A549 (cell line): ENCODE results near the gene AGRN. TPM values are rescaled to one million over a fixed set of nuclear protein-coding genes. Genes with fewer than 3 reads are reported as not detected.

Experiments
- ATAC-seq, 2 experiments: fragments of 200-7000 bp in 1 of 2; fragments of >200 bp in 1 of 2; cut with Nextera tagmentation in 1 of 2; cut with Tn5 transposase in 1 of 2; 3 replicates each; pipeline versions ENCODE4 v1.8.0 to v1.9.1; 2018 to 2020; ENCODE audit warnings: mild to moderate bottlenecking in 1 of 2, moderate library complexity in 1 of 2
- CTCF ChIA-PET: fragments of 300-600 bp; sonication (Branson Sonifier 250); formaldehyde crosslinking; extraction: SDS; loops from one replicate; lab custom pipeline; 2021; ENCODE audit warnings: antibody characterized with exemption, inconsistent platforms; lab: Yijun Ruan, JAX
- POLR2A ChIA-PET: fragments of 350-600 bp; formaldehyde crosslinking; extraction: SDS; loops from one replicate; lab custom pipeline; 2021; ENCODE audit warnings: antibody characterized with exemption, inconsistent platforms; lab: Yijun Ruan, JAX
- DNase-seq, 2 experiments: peaks; one replicate each; pipeline versions ENCODE4 v3.0.0 to v3.0.0-alpha.2; 2011 to 2016; ENCODE audit warnings: low read depth in 1 of 2, low spot score in 1 of 2
- FAIRE-seq: peaks from 2 replicates; lab custom pipeline; 2011; peaks lifted over from hg19 to GRCh38; lab: Jason Lieb, UNC
- H3K27ac ChIP-seq, 2 experiments: fragments of >200 bp; sonication (Bioruptor Twin); formaldehyde crosslinking; 3 replicates each; pipeline ENCODE4 v1.5.1; 2016 to 2017
- H3K4me1 ChIP-seq: fragments of >200 bp; sonication (Bioruptor Twin); formaldehyde crosslinking; 3 replicates; pipeline ENCODE4 v1.6.1; 2016
- H3K4me2 ChIP-seq: fragments of >200 bp; sonication (Bioruptor Twin); formaldehyde crosslinking; 3 replicates; pipeline ENCODE4 v1.6.1; 2016
- H3K4me3 ChIP-seq: fragments of >200 bp; sonication (Bioruptor Twin); formaldehyde crosslinking; 3 replicates; pipeline ENCODE4 v1.5.1; 2016
- H3K9me3 ChIP-seq: fragments of >200 bp; sonication (Bioruptor Twin); formaldehyde crosslinking; 3 replicates; pipeline ENCODE4 v1.6.1; 2016
- ATOH8 ChIP-seq: fragments of 250-450 bp; sonication (Bioruptor Pico); IDR thresholded peaks from 2 replicates; pipeline ENCODE4 v1.5.0; 2020; ENCODE audit warnings: low read depth, mild to moderate bottlenecking, moderate library complexity
- CBX2 ChIP-seq: fragments of 200-600 bp; sonication (generic); IDR thresholded peaks from 2 replicates; pipeline ENCODE4 v1.6.1; 2016; ENCODE audit warnings: low read depth, mild to moderate bottlenecking, borderline replicate concordance
- CHD2 ChIP-seq: fragments of 150-350 bp; IDR thresholded peaks from 2 replicates; pipeline ENCODE4 v1.6.1; 2014; ENCODE audit warnings: low read length; ENCODE audit not compliant: partially characterized antibody
- CTCF ChIP-seq: fragments of >200 bp; sonication (Bioruptor Twin); formaldehyde crosslinking; IDR thresholded peaks from 3 replicates; pipeline ENCODE4 v1.5.1; 2016
- E2F6 ChIP-seq: IDR thresholded peaks from 2 replicates; pipeline ENCODE4 v1.6.1; 2012; ENCODE audit warnings: low read depth, borderline replicate concordance
- EHMT2 ChIP-seq: fragments of 200-600 bp; sonication (generic); IDR thresholded peaks from 2 replicates; pipeline ENCODE4 v1.6.1; 2016; ENCODE audit warnings: antibody characterized with exemption, low read depth, mild to moderate bottlenecking, moderate library complexity
- EP300 ChIP-seq, 2 experiments: fragments of >200 bp; sonication (Bioruptor Twin); formaldehyde crosslinking; IDR thresholded peaks; 2 replicates in 1 of 2; 3 replicates in 1 of 2; pipeline ENCODE4 v1.6.1; 2016 to 2017
- FOSL2 ChIP-seq, 2 experiments: fragments of 450-650 bp in 1 of 2; fragments of >200 bp in 1 of 2; sonication (Bioruptor Twin) in 1 of 2; formaldehyde crosslinking; IDR thresholded peaks; 2 replicates each; pipeline versions ENCODE4 v1.5.0 to v1.6.1; 2016 to 2020; ENCODE audit warnings: mild to moderate bottlenecking in 1 of 2, moderate library complexity in 1 of 2
- FOXS1 ChIP-seq: fragments of 250-450 bp; sonication (Bioruptor Pico); IDR thresholded peaks from 2 replicates; pipeline ENCODE4 v1.5.0; 2020; ENCODE audit warnings: mild to moderate bottlenecking, moderate library complexity
- HDAC2 ChIP-seq: fragments of 200-600 bp; sonication (generic); IDR thresholded peaks from 2 replicates; pipeline ENCODE4 v1.6.1; 2016
- HOXB13 ChIP-seq: fragments of 250-450 bp; sonication (Bioruptor Pico); IDR thresholded peaks from 2 replicates; pipeline ENCODE4 v1.5.0; 2020; ENCODE audit warnings: low read depth, mild to moderate bottlenecking, moderate library complexity
- HOXB5 ChIP-seq: fragments of 250-450 bp; sonication (Bioruptor Pico); IDR thresholded peaks from 2 replicates; pipeline ENCODE4 v1.5.0; 2020; ENCODE audit warnings: mild to moderate bottlenecking, moderate library complexity
- JUN ChIP-seq, 2 experiments: fragments of >200 bp; sonication (Bioruptor Twin); formaldehyde crosslinking; IDR thresholded peaks; 2 replicates in 1 of 2; 3 replicates in 1 of 2; pipeline ENCODE4 v1.6.1; 2016 to 2017
- KDM1A ChIP-seq: fragments of 200-600 bp; sonication (generic); IDR thresholded peaks from 2 replicates; pipeline ENCODE4 v1.6.1; 2016; ENCODE audit warnings: low read depth, mild to moderate bottlenecking
- KDM5A ChIP-seq: fragments of 200-600 bp; sonication (generic); IDR thresholded peaks from 2 replicates; pipeline ENCODE4 v1.6.1; 2016; ENCODE audit warnings: antibody characterized with exemption, mild to moderate bottlenecking
- NFE2L2 ChIP-seq: fragments of 150-350 bp; conservative IDR thresholded peaks from 2 replicates; pipeline ENCODE4 v1.6.1; 2014; ENCODE audit warnings: low read length
- PBX3 ChIP-seq: IDR thresholded peaks from 2 replicates; pipeline ENCODE4 v1.6.1; 2012
- POLR2A ChIP-seq: IDR thresholded peaks from 2 replicates; pipeline ENCODE4 v1.6.1; 2012; ENCODE audit warnings: mild to moderate bottlenecking, low read length
- POLR2AphosphoS2 ChIP-seq: conservative IDR thresholded peaks from 2 replicates; pipeline ENCODE4 v1.6.1; 2012; ENCODE audit warnings: low read length, improper control_type of control experiment, inconsistent platforms
- RAD21 ChIP-seq, 2 experiments: fragments of >200 bp in 1 of 2; sonication (Bioruptor Twin) in 1 of 2; formaldehyde crosslinking in 1 of 2; IDR thresholded peaks in 1 of 2; conservative IDR thresholded peaks in 1 of 2; 2 replicates in 1 of 2; 3 replicates in 1 of 2; pipeline ENCODE4 v1.6.1; 2012 to 2018; ENCODE audit warnings: inconsistent platforms in 1 of 2
- RARB ChIP-seq: fragments of 250-450 bp; sonication (Bioruptor Pico); IDR thresholded peaks from 2 replicates; pipeline ENCODE4 v1.8.0; 2021; ENCODE audit warnings: mild to moderate bottlenecking, moderate library complexity
- RNF2 ChIP-seq: fragments of 200-600 bp; sonication (generic); IDR thresholded peaks from 2 replicates; pipeline ENCODE4 v1.6.1; 2016; ENCODE audit warnings: low read depth, mild to moderate bottlenecking, antibody characterized with exemption, moderate library complexity, borderline replicate concordance
- SMC3 ChIP-seq: fragments of >200 bp; sonication (Bioruptor Twin); formaldehyde crosslinking; IDR thresholded peaks from 3 replicates; pipeline ENCODE4 v1.6.1; 2018; ENCODE audit warnings: inconsistent platforms
- TFCP2L1 ChIP-seq: fragments of 250-450 bp; sonication (Bioruptor Pico); IDR thresholded peaks from 2 replicates; pipeline ENCODE4 v1.5.0; 2021; ENCODE audit warnings: mild to moderate bottlenecking
- TP53 ChIP-seq: fragments of 250-450 bp; sonication (Bioruptor Pico); IDR thresholded peaks from 2 replicates; pipeline ENCODE4 v1.5.0; 2021; ENCODE audit warnings: mild to moderate bottlenecking, moderate library complexity
- USF2 ChIP-seq: fragments of 450-650 bp; IDR thresholded peaks from 2 replicates; pipeline ENCODE4 v1.6.1; 2014; ENCODE audit warnings: antibody characterized with exemption
- ZC3H11A ChIP-seq: fragments of 450-650 bp; IDR thresholded peaks from 2 replicates; pipeline ENCODE4 v1.6.1; 2014; ENCODE audit warnings: antibody characterized with exemption, mild to moderate bottlenecking
- ZFP36 ChIP-seq: fragments of 450-650 bp; IDR thresholded peaks from 2 replicates; pipeline ENCODE4 v1.6.1; 2014; ENCODE audit warnings: borderline replicate concordance; ENCODE audit not compliant: partially characterized antibody
- WGBS: methylation state at CpG from one replicate; pipeline ENCODE4 v1.1.6; 2017; ENCODE audit errors: missing lambda C conversion rate; 5-methylcytosine and 5-hydroxymethylcytosine counted together
- polyA plus RNA-seq, 4 experiments: library from polyadenylated mRNA; depleted of rRNA in 3 of 4; stranded (reverse); fragments of >200 nt; fragmentation: RNase III in 1 of 4; extraction: RNeasy Plus Mini Kit Qiagen cat#74134 plus additional on column Dnase treatment in 1 of 4; gene quantifications; 2 replicates in 3 of 4; 3 replicates in 1 of 4; pipeline ENCODE4 v1.2.3, GENCODE V29; 2011 to 2017

AGRN gene
- polyA plus RNA-seq, 2 of the 4 experiments (the other 2 are of a cell fraction), result 23.9 to 90.9 TPM

- H3K27ac ChIP-seq, result peak overlapping the region; percentile 76 to 88
- peak overlapping the region; percentile 96 for H3K4me2 ChIP-seq
- CTCF ChIA-PET, result interaction anchor here (1.3 to 3.0 kb wide), 4 partner anchors 10 to 89 kb away, joined by 3 to 11 read pairs (median 4); partner anchors contain the start of gene PERM1
- H3K4me1 ChIP-seq, result peaks cover 33% of the 10 kb centered on the region
- TF ChIP-seq EHMT2 (no peak), KDM5A (no peak), USF2 (no peak), CHD2 (no peak), RARB (CRISPR knock-in tag) (no peak), CBX2 (no peak), PBX3 (no peak), HOXB5 (CRISPR knock-in tag) (no peak), RAD21 (conservative IDR thresholded peaks at IDR 0.05 in 1 of 2, IDR thresholded peaks at IDR 0.05 in 1 of 2) (no peak), RNF2 (no peak), TP53 (CRISPR knock-in tag) (no peak)
- TF ChIP-seq, all 56 proteins: peak for 0
- POLR2A ChIA-PET, result interaction anchor here (1.1 to 1.2 kb wide), 3 partner anchors 10 to 50 kb away, joined by 3 read pairs; partner anchors contain the start of gene AGRN
- no peak for DNase-seq
- Histone ChIP-seq H3K9me3 (no peaks in the 10 kb centered on the region), H3K4me3 (peak overlapping the region; percentile 60)
- peak in 1 of 2 experiments; percentile 39; a peak in 3 of 6 replicates for ATAC-seq
- 53% methylated on average over 8 of the region's 40 CpGs for WGBS
- FAIRE-seq, result no peak
These were observed 50.1 kb downstream of the AGRN start for GRCh38 chr1:1069711-1070676.

GRCh38 chr1:1071486-1072298 is 51.8 kb downstream of the AGRN start:
- Histone ChIP-seq H3K9me3 (no peaks in the 10 kb centered on the region), H3K4me3 (no peak overlapping the region), H3K27ac (no peak overlapping the region), H3K4me2 (no peak overlapping the region), H3K4me1 (peaks cover 32% of the 10 kb centered on the region)
- TF ChIP-seq HOXB13 (CRISPR knock-in tag) (no peak), SMC3 (no peak), POLR2AphosphoS2 (no peak), EHMT2 (no peak), TFCP2L1 (CRISPR knock-in tag) (no peak), KDM1A (no peak), JUN (IDR thresholded peaks at IDR 0.05) (no peak), ATOH8 (no peak), EP300 (IDR thresholded peaks at IDR 0.05) (no peak), ZFP36 (no peak), POLR2A (no peak), HDAC2 (no peak), TP53 (CRISPR knock-in tag) (no peak), E2F6 (no peak), FOXS1 (CRISPR knock-in tag) (no peak), NFE2L2 (no peak), ZC3H11A (no peak), FOSL2 (IDR thresholded peaks at IDR 0.05) (no peak), FOSL2 (CRISPR knock-in tag; IDR thresholded peaks at IDR 0.05) (no peak), CTCF (no peak), CHD2 (no peak)
- ATAC-seq (no peak), FAIRE-seq (no peak), DNase-seq (no peak)
- WGBS, result 80% methylated on average over 3 of the region's 56 CpGs
- POLR2A ChIA-PET, result interaction anchor here (1.1 kb wide), 1 partner anchor 8 kb away, joined by 3 read pairs; no protein-coding TSS in a partner anchor
- CTCF ChIA-PET, result interaction anchor here (1.1 to 3.0 kb wide), 5 partner anchors 8 to 69 kb away, joined by 3 to 11 read pairs (median 5); partner anchors contain the start of gene AGRN
